Ishikawa (cell line): ENCODE results near the gene MKX.

Source experiments
- CEBPB ChIP-seq: IDR thresholded peaks from 2 replicates; pipeline ENCODE4 v1.6.1; 2012
- CREB1 ChIP-seq: IDR thresholded peaks from 2 replicates; pipeline ENCODE4 v1.6.1; 2012; ENCODE audit warnings: low read depth
- EGR1 ChIP-seq: IDR thresholded peaks from 2 replicates; pipeline ENCODE4 v1.6.1; 2012
- EP300 ChIP-seq: IDR thresholded peaks from 2 replicates; pipeline ENCODE4 v1.6.1; 2012; ENCODE audit warnings: borderline replicate concordance
- FOXM1 ChIP-seq: IDR thresholded peaks from 2 replicates; pipeline ENCODE4 v1.6.1; 2012; ENCODE audit warnings: low read depth, borderline replicate concordance
- MAX ChIP-seq: IDR thresholded peaks from 2 replicates; pipeline ENCODE4 v1.6.1; 2012
- NFIC ChIP-seq: IDR thresholded peaks from 2 replicates; pipeline ENCODE4 v1.6.1; 2012
- RAD21 ChIP-seq: IDR thresholded peaks from 2 replicates; pipeline ENCODE4 v1.6.1; 2012; ENCODE audit warnings: low read depth
- REST ChIP-seq: IDR thresholded peaks from 2 replicates; pipeline ENCODE4 v1.6.1; 2012; ENCODE audit warnings: low read depth, mild to moderate bottlenecking
- TAF1 ChIP-seq: IDR thresholded peaks from 2 replicates; pipeline ENCODE4 v1.6.1; 2012; ENCODE audit warnings: low read depth, mild to moderate bottlenecking
- TCF12 ChIP-seq: IDR thresholded peaks from 2 replicates; pipeline ENCODE4 v1.6.1; 2012; ENCODE audit warnings: low read depth
- TEAD4 ChIP-seq: IDR thresholded peaks from 2 replicates; pipeline ENCODE4 v1.6.1; 2012
- USF1 ChIP-seq: IDR thresholded peaks from 2 replicates; pipeline ENCODE4 v1.6.1; 2012
- YY1 ChIP-seq: IDR thresholded peaks from 2 replicates; pipeline ENCODE4 v1.6.1; 2012; ENCODE audit warnings: low read depth
- ZBTB7A ChIP-seq: IDR thresholded peaks from 2 replicates; pipeline ENCODE4 v1.6.1; 2012; ENCODE audit warnings: low read depth

Gene MKX

GRCh38 chr10:27624941-27625340 lies 120.7 kb downstream of the MKX start:
- TF ChIP-seq CEBPB (no peak), TAF1 (no peak), RAD21 (no peak), EP300 (no peak), YY1 (no peak), ZBTB7A (no peak), EGR1 (no peak), TEAD4 (no peak), USF1 (no peak), NFIC (no peak), REST (no peak), CREB1 (no peak), MAX (no peak), FOXM1 (no peak), TCF12 (no peak)
